IMR-90 (cell line): ENCODE measurements around the gene DDX31. TPM values are rescaled to one million over a fixed set of nuclear protein-coding genes. Genes with fewer than 3 reads are reported as not detected.

ENCODE experiments used
- ATAC-seq: fragments of 200-7000 bp; cut with Tn5 transposase; 2 replicates; pipeline ENCODE4 v1.9.1; 2020; ENCODE audit warnings: low read depth, mild to moderate bottlenecking, moderate library complexity
- BruUV-seq: library from RNA; stranded (reverse); fragments of 400-500 nt; replicated peaks from 2 replicates; lab custom pipeline; 2021; lab: Mats Ljungman, UMichigan
- CTCF ChIA-PET: fragments of 300-600 bp; formaldehyde crosslinking; extraction: SDS; loops from one replicate; lab custom pipeline; 2021; ENCODE audit warnings: antibody characterized with exemption; lab: Yijun Ruan, JAX
- POLR2A ChIA-PET: fragments of 300-600 bp; sonication (Branson Sonifier 250); formaldehyde crosslinking; loops from one replicate; lab custom pipeline; 2022; ENCODE audit warnings: antibody characterized with exemption; ENCODE audit not compliant: unreplicated experiment; lab: Charles Lee
- DNase-seq: peaks from one replicate; pipeline ENCODE4 v3.0.0; 2013
- H2AFZ ChIP-seq: replicated peaks from 2 replicates; pipeline ENCODE3; 2013; ENCODE audit warnings: low read length, mild to moderate bottlenecking; ENCODE audit not compliant: poor library complexity
- H2AK5ac ChIP-seq: 2 replicates; pipeline ENCODE4 v1.6.1; 2013; ENCODE audit warnings: low read depth, low read length, inconsistent platforms
- H2AK9ac ChIP-seq: replicated peaks from 2 replicates; pipeline ENCODE3; 2013; ENCODE audit warnings: mild to moderate bottlenecking, low read depth, low read length, moderate library complexity; ENCODE audit not compliant: poor library complexity
- H2BK120ac ChIP-seq: 2 replicates; pipeline ENCODE4 v1.6.1; 2013; ENCODE audit warnings: low read depth, low read length, inconsistent platforms
- H2BK15ac ChIP-seq: 3 replicates; pipeline ENCODE4 v1.6.1; 2013; ENCODE audit warnings: low read depth, low read length, inconsistent platforms
- H2BK20ac ChIP-seq: 2 replicates; pipeline ENCODE4 v1.6.1; 2013; ENCODE audit warnings: low read depth, mild to moderate bottlenecking, inconsistent platforms, low read length, moderate library complexity
- H2BK5ac ChIP-seq: 2 replicates; pipeline ENCODE4 v1.6.1; 2013; ENCODE audit warnings: mild to moderate bottlenecking, low read depth, low read length, inconsistent platforms; ENCODE audit not compliant: poor library complexity, severe bottlenecking
- H3K14ac ChIP-seq: replicated peaks from 2 replicates; pipeline ENCODE4 v1.6.1; 2013; ENCODE audit warnings: low read depth, low read length, inconsistent platforms
- H3K18ac ChIP-seq: 2 replicates; pipeline ENCODE4 v1.6.1; 2013; ENCODE audit warnings: low read depth, low read length, control low read depth
- H3K23ac ChIP-seq: 2 replicates; pipeline ENCODE4 v1.6.1; 2013; ENCODE audit warnings: low read depth, low read length, inconsistent platforms
- H3K27ac ChIP-seq: 2 replicates; pipeline ENCODE4 v1.5.1; 2013; ENCODE audit warnings: mild to moderate bottlenecking, control low read depth, low read length; ENCODE audit not compliant: insufficient read depth
- H3K27me3 ChIP-seq: 2 replicates; pipeline ENCODE4 v1.6.1; 2013; ENCODE audit warnings: low read length; ENCODE audit not compliant: control insufficient read depth, insufficient read depth
- H3K36me3 ChIP-seq: 2 replicates; pipeline ENCODE4 v1.6.1; 2013; ENCODE audit warnings: low read length, mixed read lengths; ENCODE audit not compliant: control insufficient read depth, insufficient read depth
- H3K4ac ChIP-seq: 2 replicates; pipeline ENCODE4 v1.6.1; 2013; ENCODE audit warnings: low read depth, low read length, inconsistent platforms
- H3K4me1 ChIP-seq: 2 replicates; pipeline ENCODE4 v1.6.1; 2013; ENCODE audit warnings: low read length, mixed read lengths; ENCODE audit not compliant: control insufficient read depth, insufficient read depth
- H3K4me2 ChIP-seq: 2 replicates; pipeline ENCODE4 v1.6.1; 2013; ENCODE audit warnings: low read depth, mild to moderate bottlenecking, control low read depth, low read length, moderate library complexity
- H3K4me3 ChIP-seq: 2 replicates; pipeline ENCODE4 v1.5.1; 2013; ENCODE audit warnings: low read depth, mild to moderate bottlenecking, control low read depth, low read length, moderate library complexity; ENCODE audit not compliant: insufficient read depth
- H3K56ac ChIP-seq: 2 replicates; pipeline ENCODE4 v1.6.1; 2013; ENCODE audit warnings: low read length, inconsistent platforms; ENCODE audit not compliant: insufficient read depth; ENCODE audit errors: extremely low read depth
- H3K79me1 ChIP-seq, 2 experiments: 2 replicates each; pipeline ENCODE4 v1.6.1; 2013; ENCODE audit warnings: low read length in 2 of 2, inconsistent platforms in 1 of 2, low read depth in 1 of 2
- H3K9ac ChIP-seq: 2 replicates; pipeline ENCODE4 v1.6.1; 2013; ENCODE audit warnings: low read depth, low read length, control low read depth
- H3K9me1 ChIP-seq: 2 replicates; pipeline ENCODE4 v1.6.1; 2013; ENCODE audit warnings: low read length, inconsistent platforms; ENCODE audit not compliant: insufficient read depth
- H3K9me3 ChIP-seq: 2 replicates; pipeline ENCODE4 v1.6.1; 2013; ENCODE audit warnings: low read length; ENCODE audit not compliant: control insufficient read depth, insufficient read depth
- H4K20me1 ChIP-seq: 2 replicates; pipeline ENCODE4 v1.6.1; 2013; ENCODE audit warnings: low read length, inconsistent platforms; ENCODE audit not compliant: insufficient read depth
- H4K5ac ChIP-seq: 2 replicates; pipeline ENCODE4 v1.6.1; 2013; ENCODE audit warnings: mild to moderate bottlenecking, low read depth, low read length, control low read depth
- H4K8ac ChIP-seq, 2 experiments: 2 replicates each; pipeline ENCODE4 v1.6.1; 2013; ENCODE audit warnings: low read depth in 2 of 2, low read length in 2 of 2, control low read depth in 1 of 2, inconsistent platforms in 1 of 2
- H4K91ac ChIP-seq: 2 replicates; pipeline ENCODE4 v1.6.1; 2013; ENCODE audit warnings: low read depth, low read length, inconsistent platforms; ENCODE audit not compliant: insufficient read depth
- CEBPB ChIP-seq: IDR thresholded peaks from 2 replicates; pipeline ENCODE4 v1.6.1; 2012; ENCODE audit warnings: low read depth, low read length, improper control_type of control experiment
- NFE2L2 ChIP-seq: fragments of 150-350 bp; IDR thresholded peaks from 2 replicates; pipeline ENCODE4 v1.6.1; 2016; ENCODE audit warnings: low read depth, mild to moderate bottlenecking, low read length
- POLR2A ChIP-seq: IDR thresholded peaks from 2 replicates; pipeline ENCODE4 v1.6.1; 2012; ENCODE audit warnings: mild to moderate bottlenecking, low read depth, low read length
- RAD21 ChIP-seq: IDR thresholded peaks from 2 replicates; pipeline ENCODE4 v1.6.1; 2012; ENCODE audit warnings: low read length, improper control_type of control experiment
- SMC3 ChIP-seq: fragments of 150-350 bp; IDR thresholded peaks from 2 replicates; pipeline ENCODE4 v1.6.1; 2016; ENCODE audit warnings: low read depth, mild to moderate bottlenecking, antibody characterized with exemption, low read length, moderate library complexity
- WGBS, 2 experiments: methylation state at CpG; one replicate each; pipeline versions ENCODE4 v1.1.5 to v1.1.7; 2013; ENCODE audit warnings: missing lambda C conversion rate in 2 of 2; ENCODE audit not compliant: insufficient read length in 1 of 2; ENCODE audit errors: extremely low coverage in 2 of 2; 5-methylcytosine and 5-hydroxymethylcytosine counted together
- dilution Hi-C: fragments of 300-500 bp; cut with HindIII; formaldehyde crosslinking; loops from one replicate; pipeline ENCODE4 v1.14.3; 2018; ENCODE audit warnings: low sequenced_read_pairs; ENCODE audit not compliant: unreplicated experiment
- in situ Hi-C: fragments of 300-500 bp; cut with MboI; formaldehyde crosslinking; loops from 3 replicates; pipeline ENCODE4 v1.14.3; 2019; ENCODE audit warnings: low sequenced_read_pairs, inconsistent platforms, mixed read lengths
- intact Hi-C: fragments of 100-400 bp; cut with micrococcal nuclease; formaldehyde crosslinking; loops from 2 replicates; pipeline ENCODE4 v1.10.0; 2022
- polyA plus RNA-seq, 3 experiments: library from polyadenylated mRNA; depleted of rRNA; stranded (reverse); fragments of >200 nt; gene quantifications; 2 replicates each; pipeline ENCODE4 v1.2.3, GENCODE V29; 2012; ENCODE audit warnings: low replicate concordance in 1 of 3
- total RNA-seq: library from RNA; depleted of rRNA; stranded (reverse); fragments of >200 nt; gene quantifications from 2 replicates; pipeline ENCODE4 v1.2.3, GENCODE V29; 2012
- TF ChIP-seq, protein P1 (sequence below): conservative IDR thresholded peaks from 2 replicates; pipeline ENCODE4 v1.5.1; 2012; ENCODE audit warnings: mild to moderate bottlenecking, low read depth, low read length, improper control_type of control experiment

The DDX31 gene
- total and polyA plus RNA-seq, 2 of the 4 experiments (the other 2 are of a cell fraction): 10.7 to 14.0 TPM

DNA sequence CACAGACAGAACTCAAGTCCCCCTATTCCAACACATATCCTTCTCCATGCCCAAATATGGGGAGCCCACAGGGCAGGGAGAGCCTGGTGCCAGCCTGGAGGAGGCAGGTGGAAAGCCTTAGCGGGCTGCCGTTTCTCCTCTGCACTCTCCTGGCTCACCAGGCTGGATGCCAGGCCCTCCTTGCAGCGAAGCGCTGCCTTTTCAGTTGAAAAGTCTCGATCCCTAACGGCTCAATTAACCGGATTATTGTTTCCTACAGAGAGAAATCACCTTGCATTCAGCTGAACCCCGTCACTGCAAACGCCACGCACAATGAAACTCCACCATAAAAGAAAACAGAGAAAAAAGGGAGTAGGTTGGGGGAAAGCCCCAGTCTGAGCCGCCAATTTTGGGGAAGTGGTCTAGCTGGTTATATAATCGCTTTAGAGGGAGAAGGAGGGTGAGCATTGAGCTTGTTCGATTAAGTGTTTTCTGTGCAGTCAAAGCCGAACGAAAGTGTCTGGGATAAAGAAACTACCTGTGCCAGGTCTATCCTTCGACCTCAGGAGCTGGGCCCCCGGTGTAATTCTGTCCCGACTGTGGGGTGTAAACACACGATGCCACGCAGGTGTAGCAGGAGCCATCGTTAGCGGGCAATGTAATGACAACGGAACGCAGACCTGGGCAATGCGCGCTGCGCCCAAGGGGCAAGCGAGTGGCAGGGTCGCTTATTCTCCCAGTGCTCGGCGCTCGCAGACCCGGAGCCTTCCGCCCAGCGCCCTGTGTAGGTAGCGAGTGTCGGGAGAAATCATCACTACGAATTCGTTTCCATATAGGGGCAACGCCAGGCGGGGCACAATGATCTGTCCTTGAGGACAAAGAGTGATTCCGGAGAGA lies 83.6 kb downstream of the DDX31 start:
- in situ Hi-C loops: no loop called here

More for the DNA sequence above, 83.6 kb downstream of the DDX31 start:
- H3K36me3 ChIP-seq: no peaks in the 10 kb centered on the region
- WGBS, 2 experiments: 2% methylated on average over 9 of the region's 42 CpGs; no CpG with 5 or more reads in 1 of the 2 experiments
- H3K4me1 ChIP-seq: no peaks in the 10 kb centered on the region; the same call in 1 of the 2 replicates
- intact Hi-C loops: no loop called here
- POLR2A ChIA-PET: no interaction called here
- no peak overlapping the region for H3K56ac ChIP-seq
- no peak overlapping the region for H3K4me3 ChIP-seq
- dilution Hi-C loops: no loop called here
- no peak overlapping the region for H2BK5ac ChIP-seq
- H4K5ac ChIP-seq: no peak overlapping the region
- no peak overlapping the region for H3K14ac ChIP-seq
- H2BK120ac ChIP-seq: no peak overlapping the region
- no peak overlapping the region for H2AK5ac ChIP-seq
- no peak overlapping the region for H2BK15ac ChIP-seq
- DNase-seq: no peak
- CTCF ChIA-PET: interaction anchor here (0.6 kb wide), 1 partner anchor 182 kb away, joined by 8 read pairs; no protein-coding TSS in a partner anchor
- H4K20me1 ChIP-seq: peaks cover 54% of the 10 kb centered on the region
- BruUV-seq: no TSS peak
- no peak overlapping the region for H3K9ac ChIP-seq
- H3K9me1 ChIP-seq: no peaks in the 10 kb centered on the region; the same call in 1 of the 2 replicates
- no peak overlapping the region for H2BK20ac ChIP-seq
- H4K8ac ChIP-seq: no peak overlapping the region
- H3K4ac ChIP-seq: no peak overlapping the region
- H3K23ac ChIP-seq: no peak overlapping the region
- H3K27me3 ChIP-seq: peaks cover 96% of the 10 kb centered on the region
- no peak overlapping the region for H4K91ac ChIP-seq
- no peak overlapping the region for H3K18ac ChIP-seq
- H3K4me2 ChIP-seq: no peak overlapping the region
- peaks cover 2% of the 10 kb centered on the region for H3K9me3 ChIP-seq
- no peak overlapping the region for H3K27ac ChIP-seq
- no peaks in the 10 kb centered on the region for H3K79me1 ChIP-seq
- TF ChIP-seq NFE2L2 (no peak), RAD21 (no peak), POLR2A (no peak), SMC3 (no peak), CEBPB (no peak)
- TF ChIP-seq, protein P1, sequence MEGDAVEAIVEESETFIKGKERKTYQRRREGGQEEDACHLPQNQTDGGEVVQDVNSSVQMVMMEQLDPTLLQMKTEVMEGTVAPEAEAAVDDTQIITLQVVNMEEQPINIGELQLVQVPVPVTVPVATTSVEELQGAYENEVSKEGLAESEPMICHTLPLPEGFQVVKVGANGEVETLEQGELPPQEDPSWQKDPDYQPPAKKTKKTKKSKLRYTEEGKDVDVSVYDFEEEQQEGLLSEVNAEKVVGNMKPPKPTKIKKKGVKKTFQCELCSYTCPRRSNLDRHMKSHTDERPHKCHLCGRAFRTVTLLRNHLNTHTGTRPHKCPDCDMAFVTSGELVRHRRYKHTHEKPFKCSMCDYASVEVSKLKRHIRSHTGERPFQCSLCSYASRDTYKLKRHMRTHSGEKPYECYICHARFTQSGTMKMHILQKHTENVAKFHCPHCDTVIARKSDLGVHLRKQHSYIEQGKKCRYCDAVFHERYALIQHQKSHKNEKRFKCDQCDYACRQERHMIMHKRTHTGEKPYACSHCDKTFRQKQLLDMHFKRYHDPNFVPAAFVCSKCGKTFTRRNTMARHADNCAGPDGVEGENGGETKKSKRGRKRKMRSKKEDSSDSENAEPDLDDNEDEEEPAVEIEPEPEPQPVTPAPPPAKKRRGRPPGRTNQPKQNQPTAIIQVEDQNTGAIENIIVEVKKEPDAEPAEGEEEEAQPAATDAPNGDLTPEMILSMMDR: no peak
- no peak overlapping the region for H2AK9ac ChIP-seq
- no peak overlapping the region for H2AFZ ChIP-seq
- no peak for ATAC-seq
